RWPE2 (cell line): ENCODE results near the gene MUC2.
A peak's percentile ranks its signal among the peaks of the same experiment; 100 is the strongest.

Experiments used
- ATAC-seq: fragments of 200-7000 bp; cut with Tn5 transposase; 3 replicates; pipeline ENCODE4 v1.9.1; 2021; ENCODE audit warnings: low read depth
- DNase-seq: peaks from one replicate; pipeline ENCODE4 v3.0.0-alpha.2; 2020; ENCODE audit warnings: low spot score
- H3K27ac ChIP-seq: fragments of 450-650 bp; 2 replicates; pipeline ENCODE4 v1.5.1; 2017; ENCODE audit warnings: mild to moderate bottlenecking; ENCODE audit not compliant: poor library complexity, severe bottlenecking
- H3K27me3 ChIP-seq: fragments of 250-450 bp; sonication (Bioruptor Pico); 2 replicates; pipeline ENCODE4 v1.5.1; 2021; ENCODE audit warnings: mild to moderate bottlenecking, moderate library complexity; ENCODE audit not compliant: insufficient read depth, poor library complexity, severe bottlenecking
- H3K36me3 ChIP-seq: fragments of 250-450 bp; sonication (Bioruptor Pico); 2 replicates; pipeline ENCODE4 v1.5.1; 2020; ENCODE audit warnings: low read depth, mild to moderate bottlenecking, moderate library complexity
- H3K4me1 ChIP-seq: fragments of 250-450 bp; sonication (Bioruptor Pico); 2 replicates; pipeline ENCODE4 v1.5.1; 2021; ENCODE audit warnings: mild to moderate bottlenecking, moderate library complexity; ENCODE audit not compliant: insufficient read depth, poor library complexity, severe bottlenecking
- H3K4me3 ChIP-seq: fragments of 250-450 bp; sonication (Bioruptor Pico); 2 replicates; pipeline ENCODE4 v1.5.1; 2021; ENCODE audit warnings: mild to moderate bottlenecking, moderate library complexity; ENCODE audit not compliant: severe bottlenecking
- H3K9me3 ChIP-seq: fragments of 250-450 bp; sonication (Bioruptor Pico); 2 replicates; pipeline ENCODE4 v1.5.1; 2021; ENCODE audit warnings: mild to moderate bottlenecking, moderate library complexity; ENCODE audit not compliant: severe bottlenecking
- TF ChIP-seq, protein P1 (sequence below): fragments of 450-650 bp; IDR thresholded peaks from one replicate; pipeline ENCODE4 v1.5.1; 2017; ENCODE audit warnings: mild to moderate bottlenecking, moderate library complexity; ENCODE audit not compliant: poor library complexity, severe bottlenecking

Gene MUC2

GRCh38 chr11:1100417-1101245 lies 26.0 kb downstream of the MUC2 start:
- no peak overlapping the region for H3K27ac ChIP-seq
- H3K4me3 ChIP-seq = no peak overlapping the region
- TF ChIP-seq, protein P1, sequence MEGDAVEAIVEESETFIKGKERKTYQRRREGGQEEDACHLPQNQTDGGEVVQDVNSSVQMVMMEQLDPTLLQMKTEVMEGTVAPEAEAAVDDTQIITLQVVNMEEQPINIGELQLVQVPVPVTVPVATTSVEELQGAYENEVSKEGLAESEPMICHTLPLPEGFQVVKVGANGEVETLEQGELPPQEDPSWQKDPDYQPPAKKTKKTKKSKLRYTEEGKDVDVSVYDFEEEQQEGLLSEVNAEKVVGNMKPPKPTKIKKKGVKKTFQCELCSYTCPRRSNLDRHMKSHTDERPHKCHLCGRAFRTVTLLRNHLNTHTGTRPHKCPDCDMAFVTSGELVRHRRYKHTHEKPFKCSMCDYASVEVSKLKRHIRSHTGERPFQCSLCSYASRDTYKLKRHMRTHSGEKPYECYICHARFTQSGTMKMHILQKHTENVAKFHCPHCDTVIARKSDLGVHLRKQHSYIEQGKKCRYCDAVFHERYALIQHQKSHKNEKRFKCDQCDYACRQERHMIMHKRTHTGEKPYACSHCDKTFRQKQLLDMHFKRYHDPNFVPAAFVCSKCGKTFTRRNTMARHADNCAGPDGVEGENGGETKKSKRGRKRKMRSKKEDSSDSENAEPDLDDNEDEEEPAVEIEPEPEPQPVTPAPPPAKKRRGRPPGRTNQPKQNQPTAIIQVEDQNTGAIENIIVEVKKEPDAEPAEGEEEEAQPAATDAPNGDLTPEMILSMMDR = no peak
- no peaks in the 10 kb centered on the region for H3K36me3 ChIP-seq
- no peaks in the 10 kb centered on the region for H3K27me3 ChIP-seq
- ATAC-seq (no peak), DNase-seq (peak; percentile 39)
- H3K4me1 ChIP-seq = no peaks in the 10 kb centered on the region
- H3K9me3 ChIP-seq = peaks cover 2% of the 10 kb centered on the region

GRCh38 chr11:1101318-1102089 lies 26.8 kb downstream of the MUC2 start:
- DNase-seq (no peak), ATAC-seq (no peak)
- H3K27ac ChIP-seq = no peak overlapping the region
- TF ChIP-seq, protein P1 = no peak
- H3K4me1 ChIP-seq = no peaks in the 10 kb centered on the region
- H3K9me3 ChIP-seq = peaks cover 2% of the 10 kb centered on the region
- H3K27me3 ChIP-seq = no peaks in the 10 kb centered on the region
- H3K36me3 ChIP-seq = no peaks in the 10 kb centered on the region
- H3K4me3 ChIP-seq = no peak overlapping the region

DNA sequence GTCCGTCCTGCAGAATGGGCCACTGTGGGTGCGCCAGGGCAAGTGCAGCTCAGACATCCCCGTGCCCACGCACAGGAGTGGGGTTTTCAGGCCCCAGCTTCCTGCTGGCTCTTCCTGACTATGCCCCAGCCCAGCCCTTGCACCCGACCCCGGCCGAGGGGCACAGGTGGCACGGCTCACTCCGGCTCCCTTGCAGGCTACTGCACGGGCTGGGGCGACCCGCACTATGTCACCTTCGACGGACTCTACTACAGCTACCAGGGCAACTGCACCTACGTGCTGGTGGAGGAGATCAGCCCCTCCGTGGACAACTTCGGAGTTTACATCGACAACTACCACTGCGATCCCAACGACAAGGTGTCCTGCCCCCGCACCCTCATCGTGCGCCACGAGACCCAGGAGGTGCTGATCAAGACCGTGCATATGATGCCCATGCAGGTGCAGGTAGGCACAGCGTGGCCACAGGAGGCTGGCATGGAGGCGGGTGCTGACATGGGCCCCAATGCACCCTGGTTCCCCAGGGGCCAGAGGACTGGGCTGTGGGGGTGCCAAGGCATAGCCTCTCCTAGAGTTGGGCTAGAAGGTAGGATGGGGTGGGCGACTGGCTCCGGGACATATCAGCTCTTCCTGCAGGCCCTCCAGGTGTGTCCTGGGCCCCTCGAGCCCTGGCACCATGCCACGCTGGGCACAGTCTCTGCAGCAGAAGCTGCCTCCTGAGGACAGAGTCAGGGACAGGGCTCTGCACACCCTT lies 27.7 kb downstream of the MUC2 start:
- TF ChIP-seq, protein P1 = no peak

DNA sequence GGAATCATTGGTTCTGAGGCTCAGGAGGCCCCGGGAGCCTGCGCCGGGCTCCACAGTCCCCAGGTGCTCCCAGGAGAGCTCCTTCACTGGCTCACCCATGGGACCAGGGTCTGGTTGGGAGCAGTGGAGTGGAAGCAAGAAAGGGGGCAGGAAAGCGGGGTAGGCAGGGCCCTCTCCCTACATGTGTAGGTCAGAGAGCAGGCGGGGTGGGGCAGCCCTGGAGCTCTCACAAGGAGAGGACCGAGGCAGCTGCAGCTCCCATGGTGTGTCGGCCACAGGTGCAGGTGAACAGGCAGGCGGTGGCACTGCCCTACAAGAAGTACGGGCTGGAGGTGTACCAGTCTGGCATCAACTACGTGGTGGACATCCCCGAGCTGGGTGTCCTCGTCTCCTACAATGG lies 28.3 kb downstream of the MUC2 start:
- no peak for DNase-seq
- Histone ChIP-seq H3K4me1 (no peaks in the 10 kb centered on the region), H3K36me3 (no peaks in the 10 kb centered on the region), H3K27ac (no peak overlapping the region), H3K9me3 (peaks cover 2% of the 10 kb centered on the region), H3K4me3 (no peak overlapping the region), H3K27me3 (no peaks in the 10 kb centered on the region)
- TF ChIP-seq, protein P1 = no peak
- ATAC-seq = no peak

More for the DNA sequence above, 27.7 kb downstream of the MUC2 start:
- no peak for ATAC-seq
- no peaks in the 10 kb centered on the region for H3K36me3 ChIP-seq
- H3K9me3 ChIP-seq = peaks cover 2% of the 10 kb centered on the region
- no peak overlapping the region for H3K27ac ChIP-seq
- no peaks in the 10 kb centered on the region for H3K27me3 ChIP-seq
- H3K4me1 ChIP-seq = no peaks in the 10 kb centered on the region
- no peak overlapping the region for H3K4me3 ChIP-seq
- no peak for DNase-seq
